WTC11 (cell line): ENCODE data around the gene TNRC18.
"Not testable (repeated sequence)": the region's sequence is repeated elsewhere in the genome, so short reads cannot be mapped to it uniquely, and the experiment has no call there.

Experiments
- CREB1 ChIP-seq: sonication (generic); formaldehyde crosslinking; IDR thresholded peaks from 2 replicates; pipeline ENCODE4 v1.8.0; 2023; ENCODE audit warnings: mild to moderate bottlenecking, missing genetic modification reagents
- CREM ChIP-seq: sonication (generic); formaldehyde crosslinking; IDR thresholded peaks from 2 replicates; pipeline ENCODE4 v1.8.1; 2022; ENCODE audit warnings: mild to moderate bottlenecking, missing genetic modification reagents, moderate library complexity
- IRF2 ChIP-seq: sonication (generic); formaldehyde crosslinking; IDR thresholded peaks from 2 replicates; pipeline ENCODE4 v1.8.0; 2022; ENCODE audit warnings: low read depth, missing genetic modification reagents, borderline replicate concordance
- JUN ChIP-seq: sonication (generic); formaldehyde crosslinking; IDR thresholded peaks from 2 replicates; pipeline ENCODE4 v1.8.0; 2023; ENCODE audit warnings: mild to moderate bottlenecking, missing genetic modification reagents
- NR2C2 ChIP-seq: sonication (generic); formaldehyde crosslinking; IDR thresholded peaks from 2 replicates; pipeline ENCODE4 v1.8.0; 2022; ENCODE audit warnings: mild to moderate bottlenecking, missing genetic modification reagents
- SP1 ChIP-seq: sonication (generic); formaldehyde crosslinking; conservative IDR thresholded peaks from 2 replicates; pipeline ENCODE4 v1.8.1; 2022; ENCODE audit warnings: missing genetic modification reagents
- TP53 ChIP-seq: sonication (generic); formaldehyde crosslinking; IDR thresholded peaks from 2 replicates; pipeline ENCODE4 v1.8.1; 2023; ENCODE audit warnings: mild to moderate bottlenecking, missing genetic modification reagents
- ZBTB21 ChIP-seq: sonication (generic); formaldehyde crosslinking; IDR thresholded peaks from 2 replicates; pipeline ENCODE4 v1.8.1; 2023; ENCODE audit warnings: mild to moderate bottlenecking, missing genetic modification reagents, borderline replicate concordance
- TF ChIP-seq, protein P1 (sequence below): fragments of 200-600 bp; IDR thresholded peaks from 2 replicates; pipeline ENCODE4 v1.8.0; 2022; ENCODE audit warnings: antibody characterized with exemption
- TF ChIP-seq, protein P2 (sequence below): sonication (generic); formaldehyde crosslinking; IDR thresholded peaks from 2 replicates; pipeline ENCODE4 v1.8.0; 2022; ENCODE audit warnings: mild to moderate bottlenecking, missing genetic modification reagents
- TF ChIP-seq, protein P3 (sequence below): sonication (generic); formaldehyde crosslinking; conservative IDR thresholded peaks from 2 replicates; pipeline ENCODE4 v1.8.1; 2022; ENCODE audit warnings: mild to moderate bottlenecking, missing genetic modification reagents
- TF ChIP-seq, protein P4 (sequence below): fragments of 250-450 bp; sonication (Bioruptor Pico); IDR thresholded peaks from 2 replicates; pipeline ENCODE4 v1.9.0; 2021; ENCODE audit warnings: moderate library complexity, mild to moderate bottlenecking, inconsistent platforms, borderline replicate concordance
- TF ChIP-seq, protein P5 (sequence below): sonication (generic); formaldehyde crosslinking; IDR thresholded peaks from 2 replicates; pipeline ENCODE4 v1.8.1; 2023; ENCODE audit warnings: mild to moderate bottlenecking, missing genetic modification reagents, borderline replicate concordance

DNA sequence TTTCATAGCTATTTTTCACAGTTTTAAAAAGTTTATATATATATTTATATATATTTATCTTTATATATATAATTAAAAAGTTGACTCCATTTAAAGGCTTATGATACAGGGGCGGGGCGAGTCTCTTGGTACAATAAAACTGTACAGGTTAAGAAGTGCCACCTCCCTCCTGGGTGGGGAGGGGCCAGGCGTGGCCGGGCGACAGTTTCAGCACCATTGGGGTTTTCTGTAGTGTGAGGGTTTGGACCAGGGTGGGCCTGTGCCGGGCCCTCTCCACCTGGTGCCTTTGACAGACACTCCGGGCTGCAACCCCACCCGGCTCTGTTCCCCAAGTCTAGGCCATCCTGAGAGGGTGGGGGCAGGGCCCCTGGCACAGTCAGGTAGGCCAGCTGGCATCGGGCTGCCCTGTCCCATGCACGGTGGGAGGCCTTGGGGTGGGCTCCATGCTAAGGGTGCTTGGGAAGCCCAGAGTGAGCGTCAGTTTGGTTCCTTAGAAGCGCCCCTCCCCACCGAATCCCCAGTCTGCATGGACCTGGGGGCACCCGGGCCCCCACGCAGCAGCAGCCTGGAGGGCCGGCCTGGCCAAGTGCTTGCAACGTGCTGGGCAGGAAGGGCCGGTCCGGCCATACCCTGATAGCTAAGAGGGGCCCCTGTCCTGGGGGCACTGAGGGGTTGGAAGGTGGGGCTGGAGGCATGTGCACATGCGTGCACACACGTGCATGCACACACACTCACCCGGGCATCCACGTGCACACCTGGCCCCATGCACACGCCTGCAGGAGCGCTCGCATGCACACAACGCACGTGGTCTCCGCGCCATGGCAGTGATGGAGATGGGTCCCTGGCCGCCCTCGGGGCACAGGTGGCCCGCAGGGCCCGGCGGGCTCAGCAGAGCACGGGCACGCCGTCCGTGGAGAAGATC, 116.2 kb downstream of the TNRC18 start:
- TF ChIP-seq, protein P1, sequence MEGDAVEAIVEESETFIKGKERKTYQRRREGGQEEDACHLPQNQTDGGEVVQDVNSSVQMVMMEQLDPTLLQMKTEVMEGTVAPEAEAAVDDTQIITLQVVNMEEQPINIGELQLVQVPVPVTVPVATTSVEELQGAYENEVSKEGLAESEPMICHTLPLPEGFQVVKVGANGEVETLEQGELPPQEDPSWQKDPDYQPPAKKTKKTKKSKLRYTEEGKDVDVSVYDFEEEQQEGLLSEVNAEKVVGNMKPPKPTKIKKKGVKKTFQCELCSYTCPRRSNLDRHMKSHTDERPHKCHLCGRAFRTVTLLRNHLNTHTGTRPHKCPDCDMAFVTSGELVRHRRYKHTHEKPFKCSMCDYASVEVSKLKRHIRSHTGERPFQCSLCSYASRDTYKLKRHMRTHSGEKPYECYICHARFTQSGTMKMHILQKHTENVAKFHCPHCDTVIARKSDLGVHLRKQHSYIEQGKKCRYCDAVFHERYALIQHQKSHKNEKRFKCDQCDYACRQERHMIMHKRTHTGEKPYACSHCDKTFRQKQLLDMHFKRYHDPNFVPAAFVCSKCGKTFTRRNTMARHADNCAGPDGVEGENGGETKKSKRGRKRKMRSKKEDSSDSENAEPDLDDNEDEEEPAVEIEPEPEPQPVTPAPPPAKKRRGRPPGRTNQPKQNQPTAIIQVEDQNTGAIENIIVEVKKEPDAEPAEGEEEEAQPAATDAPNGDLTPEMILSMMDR, result not testable (repeated sequence)
- TF ChIP-seq NR2C2, JUN, CREM, ZBTB21, TP53, SP1, IRF2, CREB1 (CRISPR knock-in tag): not testable (repeated sequence)
- TF ChIP-seq, protein P2, sequence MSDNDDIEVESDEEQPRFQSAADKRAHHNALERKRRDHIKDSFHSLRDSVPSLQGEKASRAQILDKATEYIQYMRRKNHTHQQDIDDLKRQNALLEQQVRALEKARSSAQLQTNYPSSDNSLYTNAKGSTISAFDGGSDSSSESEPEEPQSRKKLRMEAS, result not testable (repeated sequence)
- TF ChIP-seq, protein P3, sequence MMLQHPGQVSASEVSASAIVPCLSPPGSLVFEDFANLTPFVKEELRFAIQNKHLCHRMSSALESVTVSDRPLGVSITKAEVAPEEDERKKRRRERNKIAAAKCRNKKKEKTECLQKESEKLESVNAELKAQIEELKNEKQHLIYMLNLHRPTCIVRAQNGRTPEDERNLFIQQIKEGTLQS (CRISPR knock-in tag), result not testable (repeated sequence)
- TF ChIP-seq, protein P4, sequence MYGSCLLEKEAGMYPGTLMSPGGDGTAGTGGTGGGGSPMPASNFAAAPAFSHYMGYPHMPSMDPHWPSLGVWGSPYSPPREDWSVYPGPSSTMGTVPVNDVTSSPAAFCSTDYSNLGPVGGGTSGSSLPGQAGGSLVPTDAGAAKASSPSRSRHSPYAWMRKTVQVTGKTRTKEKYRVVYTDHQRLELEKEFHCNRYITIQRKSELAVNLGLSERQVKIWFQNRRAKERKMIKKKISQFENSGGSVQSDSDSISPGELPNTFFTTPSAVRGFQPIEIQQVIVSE, result not testable (repeated sequence)
- TF ChIP-seq, protein P5, sequence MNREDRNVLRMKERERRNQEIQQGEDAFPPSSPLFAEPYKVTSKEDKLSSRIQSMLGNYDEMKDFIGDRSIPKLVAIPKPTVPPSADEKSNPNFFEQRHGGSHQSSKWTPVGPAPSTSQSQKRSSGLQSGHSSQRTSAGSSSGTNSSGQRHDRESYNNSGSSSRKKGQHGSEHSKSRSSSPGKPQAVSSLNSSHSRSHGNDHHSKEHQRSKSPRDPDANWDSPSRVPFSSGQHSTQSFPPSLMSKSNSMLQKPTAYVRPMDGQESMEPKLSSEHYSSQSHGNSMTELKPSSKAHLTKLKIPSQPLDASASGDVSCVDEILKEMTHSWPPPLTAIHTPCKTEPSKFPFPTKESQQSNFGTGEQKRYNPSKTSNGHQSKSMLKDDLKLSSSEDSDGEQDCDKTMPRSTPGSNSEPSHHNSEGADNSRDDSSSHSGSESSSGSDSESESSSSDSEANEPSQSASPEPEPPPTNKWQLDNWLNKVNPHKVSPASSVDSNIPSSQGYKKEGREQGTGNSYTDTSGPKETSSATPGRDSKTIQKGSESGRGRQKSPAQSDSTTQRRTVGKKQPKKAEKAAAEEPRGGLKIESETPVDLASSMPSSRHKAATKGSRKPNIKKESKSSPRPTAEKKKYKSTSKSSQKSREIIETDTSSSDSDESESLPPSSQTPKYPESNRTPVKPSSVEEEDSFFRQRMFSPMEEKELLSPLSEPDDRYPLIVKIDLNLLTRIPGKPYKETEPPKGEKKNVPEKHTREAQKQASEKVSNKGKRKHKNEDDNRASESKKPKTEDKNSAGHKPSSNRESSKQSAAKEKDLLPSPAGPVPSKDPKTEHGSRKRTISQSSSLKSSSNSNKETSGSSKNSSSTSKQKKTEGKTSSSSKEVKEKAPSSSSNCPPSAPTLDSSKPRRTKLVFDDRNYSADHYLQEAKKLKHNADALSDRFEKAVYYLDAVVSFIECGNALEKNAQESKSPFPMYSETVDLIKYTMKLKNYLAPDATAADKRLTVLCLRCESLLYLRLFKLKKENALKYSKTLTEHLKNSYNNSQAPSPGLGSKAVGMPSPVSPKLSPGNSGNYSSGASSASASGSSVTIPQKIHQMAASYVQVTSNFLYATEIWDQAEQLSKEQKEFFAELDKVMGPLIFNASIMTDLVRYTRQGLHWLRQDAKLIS (CRISPR knock-in tag), result not testable (repeated sequence)
